ENCODE results near the gene AUTS2.

Gene AUTS2

DNA sequence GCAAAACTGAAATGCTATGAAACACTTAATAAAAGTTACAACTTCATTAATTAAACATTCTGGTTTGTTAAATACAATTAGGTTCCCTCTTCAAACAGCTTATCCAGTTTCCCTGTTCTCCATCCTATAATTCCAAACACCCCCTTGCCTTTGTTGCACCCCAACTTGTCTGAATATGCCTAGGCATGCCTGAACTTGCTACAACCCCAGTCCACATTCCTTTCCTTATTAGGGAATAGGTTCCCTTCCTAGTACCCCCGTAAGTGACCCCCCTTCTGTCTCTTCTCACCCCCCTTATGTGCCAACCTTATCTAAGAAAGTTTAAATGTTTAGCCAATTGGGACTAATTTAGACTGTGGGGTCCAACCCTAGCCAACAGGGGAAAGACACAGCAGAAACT is 1238.0 kb downstream of the AUTS2 start:
- no peak for DNase-seq

DNA sequence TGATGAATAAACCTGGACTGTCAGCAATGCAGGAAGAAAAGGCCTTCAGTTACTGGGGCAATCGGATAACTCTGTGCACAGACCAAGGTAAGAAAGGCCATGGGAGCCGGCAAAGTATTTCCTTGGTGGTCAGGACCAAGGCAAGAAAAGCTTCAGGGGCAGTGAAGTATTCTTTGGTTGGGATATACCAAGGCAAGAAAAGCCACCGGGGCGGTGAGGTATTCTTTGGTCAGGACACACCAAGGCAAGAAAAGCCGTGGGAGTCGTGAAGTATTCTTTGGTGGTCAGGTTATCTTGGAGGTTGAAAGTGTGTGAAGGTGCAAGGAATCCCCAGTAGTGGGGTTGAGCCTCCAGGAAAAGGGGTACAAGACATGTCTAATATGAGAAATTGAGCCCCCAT is 1238.7 kb downstream of the AUTS2 start:
- DNase-seq: no peak

DNA sequence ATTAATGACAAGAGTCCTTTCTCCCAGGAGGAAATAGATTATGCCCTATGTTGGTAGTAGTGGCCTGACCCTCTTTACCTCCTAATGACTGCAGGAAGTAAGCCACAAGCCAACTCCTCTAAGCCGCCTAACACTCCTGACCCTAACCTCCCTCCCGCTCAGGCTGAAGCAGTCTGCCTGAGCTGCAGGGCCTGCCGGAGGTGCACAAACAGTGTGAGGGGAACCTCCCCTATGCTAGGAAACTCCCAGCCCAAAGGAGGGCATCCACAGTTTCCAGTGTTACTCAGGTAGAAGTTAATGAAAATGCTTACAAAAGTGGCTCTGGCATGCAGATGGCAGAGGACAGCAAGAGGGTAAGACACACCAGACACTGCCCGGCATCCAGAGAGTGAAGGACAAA is 1239.3 kb downstream of the AUTS2 start:
- DNase-seq: no peak

GRCh38 chr7:70838292-70838907 is 1240.1 kb downstream of the AUTS2 start:
- DNase-seq: no peak

Measured in activated CD4-positive, alpha-beta T cell treated with anti-CD3 and anti-CD28 coated beads, Interleukin-2, amount 50 U/mL, for 16 hours (primary cell).